ENCODE measurements around the gene ARAP2. TPM values are rescaled to one million over a fixed set of nuclear protein-coding genes. Genes with fewer than 3 reads are reported as not detected.

ARAP2 gene
- total RNA-seq, 1 experiment from 2014 or later: 5.5 TPM

DNA sequence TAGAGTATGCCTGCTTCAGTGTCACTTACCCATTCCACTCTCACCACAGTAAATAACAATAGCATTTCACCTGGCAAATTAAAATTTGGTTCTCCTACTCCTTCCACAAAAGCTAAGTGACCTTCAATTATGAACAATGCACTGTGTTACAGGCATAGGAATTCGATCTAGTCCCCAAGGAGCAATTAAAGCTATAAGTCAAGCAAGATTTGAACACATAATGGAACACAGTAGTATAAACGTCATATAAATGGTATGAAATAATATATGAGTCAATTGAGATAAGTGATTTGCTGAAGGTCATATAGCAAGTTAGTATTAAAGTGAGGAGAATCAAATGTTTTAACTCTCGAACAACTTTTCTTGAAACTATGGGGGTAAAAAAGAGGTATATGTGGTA lies 65.8 kb downstream of the ARAP2 start:
- Histone ChIP-seq H3K4me3 (ENCODE audit: low read depth in 2 of 2, low read length in 2 of 2) (no peak overlapping the region), H3K4me1 (ENCODE audit: control insufficient read depth, insufficient read depth, low read length) (no peaks in the 10 kb centered on the region), H3K9me3 (ENCODE audit: control insufficient read depth, insufficient read depth, low read depth, low read length) (no peaks in the 10 kb centered on the region), H3K27me3 (ENCODE audit: control insufficient read depth, insufficient read depth, low read length) (no peaks in the 10 kb centered on the region), H3K27ac (ENCODE audit: low read length) (no peak overlapping the region), H3K36me3 (ENCODE audit: control insufficient read depth, insufficient read depth, low read length) (no peaks in the 10 kb centered on the region)
- no TSS peak for BruUV-seq (replicated peaks)
- TF ChIP-seq POLR2AphosphoS5 (IDR thresholded peaks at IDR 0.05; ENCODE audit: low read depth, low read length) (no peak), TCF7L2 (IDR thresholded peaks at IDR 0.05; ENCODE audit: low read depth, low read length) (no peak), SIN3A (IDR thresholded peaks at IDR 0.05; ENCODE audit: borderline replicate concordance, insufficient read depth, low read depth, low read length) (no peak)
- TF ChIP-seq, protein P1, sequence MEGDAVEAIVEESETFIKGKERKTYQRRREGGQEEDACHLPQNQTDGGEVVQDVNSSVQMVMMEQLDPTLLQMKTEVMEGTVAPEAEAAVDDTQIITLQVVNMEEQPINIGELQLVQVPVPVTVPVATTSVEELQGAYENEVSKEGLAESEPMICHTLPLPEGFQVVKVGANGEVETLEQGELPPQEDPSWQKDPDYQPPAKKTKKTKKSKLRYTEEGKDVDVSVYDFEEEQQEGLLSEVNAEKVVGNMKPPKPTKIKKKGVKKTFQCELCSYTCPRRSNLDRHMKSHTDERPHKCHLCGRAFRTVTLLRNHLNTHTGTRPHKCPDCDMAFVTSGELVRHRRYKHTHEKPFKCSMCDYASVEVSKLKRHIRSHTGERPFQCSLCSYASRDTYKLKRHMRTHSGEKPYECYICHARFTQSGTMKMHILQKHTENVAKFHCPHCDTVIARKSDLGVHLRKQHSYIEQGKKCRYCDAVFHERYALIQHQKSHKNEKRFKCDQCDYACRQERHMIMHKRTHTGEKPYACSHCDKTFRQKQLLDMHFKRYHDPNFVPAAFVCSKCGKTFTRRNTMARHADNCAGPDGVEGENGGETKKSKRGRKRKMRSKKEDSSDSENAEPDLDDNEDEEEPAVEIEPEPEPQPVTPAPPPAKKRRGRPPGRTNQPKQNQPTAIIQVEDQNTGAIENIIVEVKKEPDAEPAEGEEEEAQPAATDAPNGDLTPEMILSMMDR (IDR thresholded peaks at IDR 0.05): no peak
- TF ChIP-seq, protein P2, sequence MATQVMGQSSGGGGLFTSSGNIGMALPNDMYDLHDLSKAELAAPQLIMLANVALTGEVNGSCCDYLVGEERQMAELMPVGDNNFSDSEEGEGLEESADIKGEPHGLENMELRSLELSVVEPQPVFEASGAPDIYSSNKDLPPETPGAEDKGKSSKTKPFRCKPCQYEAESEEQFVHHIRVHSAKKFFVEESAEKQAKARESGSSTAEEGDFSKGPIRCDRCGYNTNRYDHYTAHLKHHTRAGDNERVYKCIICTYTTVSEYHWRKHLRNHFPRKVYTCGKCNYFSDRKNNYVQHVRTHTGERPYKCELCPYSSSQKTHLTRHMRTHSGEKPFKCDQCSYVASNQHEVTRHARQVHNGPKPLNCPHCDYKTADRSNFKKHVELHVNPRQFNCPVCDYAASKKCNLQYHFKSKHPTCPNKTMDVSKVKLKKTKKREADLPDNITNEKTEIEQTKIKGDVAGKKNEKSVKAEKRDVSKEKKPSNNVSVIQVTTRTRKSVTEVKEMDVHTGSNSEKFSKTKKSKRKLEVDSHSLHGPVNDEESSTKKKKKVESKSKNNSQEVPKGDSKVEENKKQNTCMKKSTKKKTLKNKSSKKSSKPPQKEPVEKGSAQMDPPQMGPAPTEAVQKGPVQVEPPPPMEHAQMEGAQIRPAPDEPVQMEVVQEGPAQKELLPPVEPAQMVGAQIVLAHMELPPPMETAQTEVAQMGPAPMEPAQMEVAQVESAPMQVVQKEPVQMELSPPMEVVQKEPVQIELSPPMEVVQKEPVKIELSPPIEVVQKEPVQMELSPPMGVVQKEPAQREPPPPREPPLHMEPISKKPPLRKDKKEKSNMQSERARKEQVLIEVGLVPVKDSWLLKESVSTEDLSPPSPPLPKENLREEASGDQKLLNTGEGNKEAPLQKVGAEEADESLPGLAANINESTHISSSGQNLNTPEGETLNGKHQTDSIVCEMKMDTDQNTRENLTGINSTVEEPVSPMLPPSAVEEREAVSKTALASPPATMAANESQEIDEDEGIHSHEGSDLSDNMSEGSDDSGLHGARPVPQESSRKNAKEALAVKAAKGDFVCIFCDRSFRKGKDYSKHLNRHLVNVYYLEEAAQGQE (IDR thresholded peaks at IDR 0.05; ENCODE audit: insufficient read depth in 1 of 2, low read depth in 2 of 2, low read length in 1 of 2): no peak
- CTCF ChIA-PET: no interaction called here
- DNase-seq (ENCODE audit: low read depth, low spot score) (no peak), ATAC-seq (no peak)
- POLR2A ChIA-PET: no interaction called here
- in situ Hi-C loops (cut with HindIII; ENCODE audit: low pct_unique_long_range_greater_than_20kb, low sequenced_read_pairs): no loop called here
- intact Hi-C loops (cut with micrococcal nuclease; ENCODE audit: unreplicated experiment): no loop called here

DNA sequence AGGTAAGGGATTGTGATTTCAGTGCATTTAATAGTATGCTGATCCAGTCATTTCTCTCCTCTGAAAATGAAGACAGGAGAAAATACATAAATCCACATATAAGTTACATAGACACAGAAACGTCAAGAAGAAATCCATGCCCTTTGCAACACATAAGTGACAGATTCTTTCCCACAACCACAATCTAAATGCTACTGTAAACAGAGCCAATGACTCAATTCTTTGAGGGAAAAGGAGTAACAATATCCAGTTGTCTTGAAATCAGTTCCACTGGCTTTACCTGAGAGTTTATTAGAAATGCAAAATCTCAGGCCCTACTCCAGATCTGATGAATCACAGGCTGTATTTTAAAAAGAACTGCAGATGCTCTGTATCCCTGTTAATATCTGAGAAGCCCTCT lies 66.4 kb downstream of the ARAP2 start:
- Histone ChIP-seq H3K27me3 (ENCODE audit: control insufficient read depth, insufficient read depth, low read length) (no peaks in the 10 kb centered on the region), H3K36me3 (ENCODE audit: control insufficient read depth, insufficient read depth, low read length) (no peaks in the 10 kb centered on the region), H3K4me3 (ENCODE audit: low read depth in 2 of 2, low read length in 2 of 2) (no peak overlapping the region), H3K4me1 (ENCODE audit: control insufficient read depth, insufficient read depth, low read length) (no peaks in the 10 kb centered on the region), H3K9me3 (ENCODE audit: control insufficient read depth, insufficient read depth, low read depth, low read length) (no peaks in the 10 kb centered on the region), H3K27ac (ENCODE audit: low read length) (no peak overlapping the region)
- DNase-seq (ENCODE audit: low read depth, low spot score) (no peak), ATAC-seq (no peak)
- intact Hi-C loops (cut with micrococcal nuclease; ENCODE audit: unreplicated experiment): no loop called here
- TF ChIP-seq, protein P1 (IDR thresholded peaks at IDR 0.05): no peak
- TF ChIP-seq TCF7L2 (IDR thresholded peaks at IDR 0.05; ENCODE audit: low read depth, low read length) (no peak), POLR2AphosphoS5 (IDR thresholded peaks at IDR 0.05; ENCODE audit: low read depth, low read length) (no peak), SIN3A (IDR thresholded peaks at IDR 0.05; ENCODE audit: borderline replicate concordance, insufficient read depth, low read depth, low read length) (no peak)
- TF ChIP-seq, protein P2 (IDR thresholded peaks at IDR 0.05; ENCODE audit: insufficient read depth in 1 of 2, low read depth in 2 of 2, low read length in 1 of 2): no peak
- in situ Hi-C loops (cut with HindIII; ENCODE audit: low pct_unique_long_range_greater_than_20kb, low sequenced_read_pairs): no loop called here
- CTCF ChIA-PET: no interaction called here
- POLR2A ChIA-PET: no interaction called here
- no TSS peak for BruUV-seq (replicated peaks)

Data from Panc1 (cell line).